SIG-M5 treated with dmso at 0.1 percent for 504 hours (cell line): ENCODE results near the gene RRAGD.

Source experiments
- DNase-seq: peaks from one replicate; lab custom pipeline; 2025; ENCODE audit not compliant: unreplicated experiment; lab: John Stamatoyannopoulos, UW

Gene RRAGD

GRCh38 chr6:89375427-89376267, 36.4 kb downstream of the RRAGD start:
- DNase-seq, result peak; percentile 79

GRCh38 chr6:89372506-89372901, 39.6 kb downstream of the RRAGD start:
- no peak for DNase-seq

GRCh38 chr6:89371849-89372505, 40.1 kb downstream of the RRAGD start:
- peak; percentile 65 for DNase-seq

GRCh38 chr6:89368999-89369398, 43.1 kb downstream of the RRAGD start:
- no peak for DNase-seq

GRCh38 chr6:89368107-89368506, 44.0 kb downstream of the RRAGD start:
- DNase-seq, result peak; percentile 35

GRCh38 chr6:89364586-89364985, 47.5 kb downstream of the RRAGD start:
- no peak for DNase-seq

GRCh38 chr6:89361171-89361570, 50.9 kb downstream of the RRAGD start:
- DNase-seq, result no peak

- peak; percentile 56 for DNase-seq
Observed at GRCh38 chr6:89360415-89360999, 51.6 kb downstream of the RRAGD start.

GRCh38 chr6:89359561-89359960, 52.5 kb downstream of the RRAGD start:
- DNase-seq, result peak; percentile 40

GRCh38 chr6:89357390-89357789, 54.7 kb downstream of the RRAGD start:
- peak; percentile 14 for DNase-seq

GRCh38 chr6:89356642-89357170, 55.4 kb downstream of the RRAGD start:
- DNase-seq, result no peak

- DNase-seq, result no peak
Observed at GRCh38 chr6:89355511-89356194, 56.4 kb downstream of the RRAGD start.

GRCh38 chr6:89353702-89354392, 58.2 kb downstream of the RRAGD start:
- no peak for DNase-seq

- DNase-seq, result no peak
Observed at GRCh38 chr6:89353118-89353556, 58.9 kb downstream of the RRAGD start.

GRCh38 chr6:89352278-89353117, 59.6 kb downstream of the RRAGD start, which contains the start of gene UBE2J1:
Gene UBE2J1, minus strand, starts transcription at chr6:89352722. Its CDS starts 153 bp downstream, at chr6:89352569.
- peak; percentile 65 for DNase-seq

GRCh38 chr6:89351671-89352277, 60.3 kb downstream of the RRAGD start:
- no peak for DNase-seq

GRCh38 chr6:89350281-89350966, 61.6 kb downstream of the RRAGD start:
- DNase-seq, result peak; percentile 96

GRCh38 chr6:89348372-89348771, 63.7 kb downstream of the RRAGD start:
- DNase-seq, result no peak
